Naive B cell (primary cell): ENCODE measurements around the gene MLANA. TPM values are rescaled to one million over a fixed set of nuclear protein-coding genes. Genes with fewer than 3 reads are reported as not detected.

Experiments used
- polyA plus RNA-seq, 6 donors: library from polyadenylated mRNA; unstranded; fragments of 300-500 nt; fragmentation: Illumina TruSeq; gene quantifications; one replicate each; pipeline ENCODE4 v1.2.3, GENCODE V29; 2021; ENCODE audit warnings: low read depth in 6 of 6

Gene MLANA
- polyA plus RNA-seq, 6 donors from 2014 or later, result 0.15 to 0.45 (median 0.16) TPM; not detected in 3

Other genes with a start within 250 kb of the MLANA start
- 1 to 10 TPM; 3.0 to 6.4 (median 4.2) TPM for gene ERMP1, start 57.8 kb upstream of the MLANA start, polyA plus RNA-seq
- 10 to 100 TPM; 16.4 to 22.8 (median 20.4) TPM for gene RANBP6, start 124.7 kb downstream of the MLANA start, polyA plus RNA-seq